ENCODE measurements around the gene NRSN2. TPM values are rescaled to one million over a fixed set of nuclear protein-coding genes. Genes with fewer than 3 reads are reported as not detected.

NRSN2 gene
- total RNA-seq, 2 donors from 2014 or later = 24.7 to 38.4 TPM

- peaks cover 2% of the 10 kb centered on the region for H3K36me3 Mint-ChIP-seq (ENCODE audit: low read depth)
- WGBS, 2 experiments (ENCODE audit: insufficient coverage in 1 of 2, insufficient read length in 1 of 2) = 97 to 98% methylated on average over 6 to 8 of the region's 8 CpGs
Observed at GRCh38 chr20:312067-312466, 34.8 kb upstream of the NRSN2 start.

GRCh38 chr20:312866-313265 is 34.0 kb upstream of the NRSN2 start:
- Mint-ChIP-seq H3K4me3 (no peak overlapping the region), H3K9me3 (no peaks in the 10 kb centered on the region), H3K36me3 (ENCODE audit: low read depth) (peaks cover 4% of the 10 kb centered on the region), H3K27ac (no peak overlapping the region), H3K27me3 (ENCODE audit: insufficient read depth) (no peaks in the 10 kb centered on the region), H3K4me1 (peaks cover 11% of the 10 kb centered on the region)
- no peak for TF ChIP-seq CTCF (conservative IDR thresholded peaks at IDR 0.05)
- no peaks in the 10 kb centered on the region for H3K9me3 ChIP-seq (ENCODE audit: control insufficient read depth, low read length)
- DNase-seq = no peak
- no peak overlapping the region for H3K4me3 ChIP-seq (ENCODE audit: low read length)
- WGBS, 2 experiments (ENCODE audit: insufficient coverage in 1 of 2, insufficient read length in 1 of 2) = 63 to 95% methylated on average over 1 of the region's 1 CpG
- H3K27ac ChIP-seq (ENCODE audit: low read depth, low read length) = no peak overlapping the region
- H3K27me3 ChIP-seq (ENCODE audit: control insufficient read depth, insufficient read depth, low read length, poor library complexity, severe bottlenecking) = no peaks in the 10 kb centered on the region
- H3K4me1 ChIP-seq (ENCODE audit: control insufficient read depth, insufficient read depth, low read length) = no peaks in the 10 kb centered on the region
- no peak overlapping the region for H3K9ac ChIP-seq (ENCODE audit: extremely low read depth, low read length, poor library complexity, severe bottlenecking)
- H3K36me3 ChIP-seq (ENCODE audit: control insufficient read depth, insufficient read depth, low read length) = no peaks in the 10 kb centered on the region

More at GRCh38 chr20:312067-312466, 34.8 kb upstream of the NRSN2 start:
- H3K36me3 ChIP-seq (ENCODE audit: control insufficient read depth, insufficient read depth, low read length) = no peaks in the 10 kb centered on the region
- no peak overlapping the region for H3K27ac ChIP-seq (ENCODE audit: low read depth, low read length)
- H3K27ac Mint-ChIP-seq = no peak overlapping the region
- no peaks in the 10 kb centered on the region for H3K4me1 ChIP-seq (ENCODE audit: control insufficient read depth, insufficient read depth, low read length)
- no peak overlapping the region for H3K9ac ChIP-seq (ENCODE audit: extremely low read depth, low read length, poor library complexity, severe bottlenecking)
- DNase-seq = no peak
- H3K27me3 Mint-ChIP-seq (ENCODE audit: insufficient read depth) = no peaks in the 10 kb centered on the region
- H3K4me3 ChIP-seq (ENCODE audit: low read length) = no peak overlapping the region
- no peak for TF ChIP-seq CTCF (conservative IDR thresholded peaks at IDR 0.05)
- no peaks in the 10 kb centered on the region for H3K9me3 ChIP-seq (ENCODE audit: control insufficient read depth, low read length)
- no peaks in the 10 kb centered on the region for H3K9me3 Mint-ChIP-seq
- peaks cover 11% of the 10 kb centered on the region for H3K4me1 Mint-ChIP-seq
- no peaks in the 10 kb centered on the region for H3K27me3 ChIP-seq (ENCODE audit: control insufficient read depth, insufficient read depth, low read length, poor library complexity, severe bottlenecking)
- no peak overlapping the region for H3K4me3 Mint-ChIP-seq

- no peak for DNase-seq
- Histone ChIP-seq H3K27me3 (ENCODE audit: control insufficient read depth, insufficient read depth, low read length, poor library complexity, severe bottlenecking) (no peaks in the 10 kb centered on the region), H3K9ac (ENCODE audit: extremely low read depth, low read length, poor library complexity, severe bottlenecking) (no peak overlapping the region), H3K36me3 (ENCODE audit: control insufficient read depth, insufficient read depth, low read length) (no peaks in the 10 kb centered on the region), H3K4me3 (ENCODE audit: low read length) (no peak overlapping the region), H3K4me1 (ENCODE audit: control insufficient read depth, insufficient read depth, low read length) (no peaks in the 10 kb centered on the region), H3K9me3 (ENCODE audit: control insufficient read depth, low read length) (no peaks in the 10 kb centered on the region), H3K27ac (ENCODE audit: low read depth, low read length) (no peak overlapping the region)
- H3K4me1 Mint-ChIP-seq = peaks cover 11% of the 10 kb centered on the region
- no peaks in the 10 kb centered on the region for H3K9me3 Mint-ChIP-seq
- no peak overlapping the region for H3K4me3 Mint-ChIP-seq
- WGBS, 2 experiments (ENCODE audit: insufficient coverage in 1 of 2, insufficient read length in 1 of 2) = 87 to 92% methylated on average over 3 to 5 of the region's 5 CpGs
- peaks cover 5% of the 10 kb centered on the region for H3K36me3 Mint-ChIP-seq (ENCODE audit: low read depth)
- no peaks in the 10 kb centered on the region for H3K27me3 Mint-ChIP-seq (ENCODE audit: insufficient read depth)
- no peak overlapping the region for H3K27ac Mint-ChIP-seq
- TF ChIP-seq CTCF (conservative IDR thresholded peaks at IDR 0.05) = no peak
Observed at GRCh38 chr20:313402-313801, 33.5 kb upstream of the NRSN2 start.

Measured in endodermal cell (in vitro differentiated cells).